Measurements from ENCODE around the gene ZBTB40.

The ZBTB40 gene

DNA sequence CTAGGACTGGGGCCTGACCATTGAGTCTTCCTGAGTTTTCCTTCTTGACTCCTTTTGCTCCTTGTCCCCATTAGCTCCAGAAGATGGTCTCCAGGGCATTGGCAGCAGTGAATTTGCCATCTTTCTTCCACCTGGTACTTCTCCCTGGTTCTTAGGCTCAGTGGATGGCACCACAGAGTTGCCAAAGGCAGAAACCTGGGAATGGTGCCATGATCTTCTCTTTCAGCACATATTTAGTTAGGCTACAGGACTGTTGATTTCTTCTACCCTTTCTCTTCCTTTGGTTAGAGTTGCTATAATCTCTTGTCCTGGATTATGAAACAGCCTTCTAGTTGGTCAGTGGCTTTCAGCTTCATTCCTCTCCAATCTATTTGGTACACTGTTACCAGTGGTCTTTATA lies 6.2 kb downstream of the ZBTB40 start:
- TF ChIP-seq, protein P1, sequence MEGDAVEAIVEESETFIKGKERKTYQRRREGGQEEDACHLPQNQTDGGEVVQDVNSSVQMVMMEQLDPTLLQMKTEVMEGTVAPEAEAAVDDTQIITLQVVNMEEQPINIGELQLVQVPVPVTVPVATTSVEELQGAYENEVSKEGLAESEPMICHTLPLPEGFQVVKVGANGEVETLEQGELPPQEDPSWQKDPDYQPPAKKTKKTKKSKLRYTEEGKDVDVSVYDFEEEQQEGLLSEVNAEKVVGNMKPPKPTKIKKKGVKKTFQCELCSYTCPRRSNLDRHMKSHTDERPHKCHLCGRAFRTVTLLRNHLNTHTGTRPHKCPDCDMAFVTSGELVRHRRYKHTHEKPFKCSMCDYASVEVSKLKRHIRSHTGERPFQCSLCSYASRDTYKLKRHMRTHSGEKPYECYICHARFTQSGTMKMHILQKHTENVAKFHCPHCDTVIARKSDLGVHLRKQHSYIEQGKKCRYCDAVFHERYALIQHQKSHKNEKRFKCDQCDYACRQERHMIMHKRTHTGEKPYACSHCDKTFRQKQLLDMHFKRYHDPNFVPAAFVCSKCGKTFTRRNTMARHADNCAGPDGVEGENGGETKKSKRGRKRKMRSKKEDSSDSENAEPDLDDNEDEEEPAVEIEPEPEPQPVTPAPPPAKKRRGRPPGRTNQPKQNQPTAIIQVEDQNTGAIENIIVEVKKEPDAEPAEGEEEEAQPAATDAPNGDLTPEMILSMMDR (conservative IDR thresholded peaks at IDR 0.05), result no peak
- no peak overlapping the region for H3K27ac ChIP-seq

GRCh38 chr1:22461100-22461499 lies 9.4 kb downstream of the ZBTB40 start:
- TF ChIP-seq, protein P1 (conservative IDR thresholded peaks at IDR 0.05), result no peak

GRCh38 chr1:22461678-22462527 lies 10.3 kb downstream of the ZBTB40 start:
- H3K27ac ChIP-seq, result no peak overlapping the region
- TF ChIP-seq, protein P1 (conservative IDR thresholded peaks at IDR 0.05), result no peak

More at GRCh38 chr1:22461100-22461499, 9.4 kb downstream of the ZBTB40 start:
- H3K27ac ChIP-seq, result no peak overlapping the region

- TF ChIP-seq, protein P1 (conservative IDR thresholded peaks at IDR 0.05), result no peak
- H3K27ac ChIP-seq, result no peak overlapping the region
These were observed 11.3 kb downstream of the ZBTB40 start for GRCh38 chr1:22462928-22463327.

GRCh38 chr1:22465015-22465565 lies 13.4 kb downstream of the ZBTB40 start:
- H3K27ac ChIP-seq, result no peak overlapping the region

DNA sequence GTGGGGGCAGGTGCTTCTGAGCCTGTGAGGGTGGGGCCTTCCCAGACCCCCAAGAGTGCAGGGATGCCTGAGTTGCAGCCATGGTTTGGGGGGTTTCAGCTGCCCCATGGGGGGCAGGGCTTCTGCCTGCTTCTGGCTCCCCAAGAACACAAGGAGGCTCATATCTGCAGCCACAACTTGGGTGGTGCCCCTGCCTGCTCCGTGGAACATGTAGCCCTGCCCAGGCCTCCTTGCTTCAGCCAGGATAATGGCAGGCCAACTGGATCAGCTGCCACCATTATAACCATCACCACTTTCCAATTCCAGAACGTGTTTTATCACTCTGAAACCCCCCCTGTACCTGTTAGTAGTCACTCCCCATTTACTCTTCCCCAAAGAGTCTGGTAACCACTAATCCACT lies 14.0 kb downstream of the ZBTB40 start:
- no peak overlapping the region for H3K27ac ChIP-seq
- TF ChIP-seq, protein P1 (conservative IDR thresholded peaks at IDR 0.05), result no peak

More at GRCh38 chr1:22465015-22465565, 13.4 kb downstream of the ZBTB40 start:
- TF ChIP-seq, protein P1 (conservative IDR thresholded peaks at IDR 0.05), result no peak

DNA sequence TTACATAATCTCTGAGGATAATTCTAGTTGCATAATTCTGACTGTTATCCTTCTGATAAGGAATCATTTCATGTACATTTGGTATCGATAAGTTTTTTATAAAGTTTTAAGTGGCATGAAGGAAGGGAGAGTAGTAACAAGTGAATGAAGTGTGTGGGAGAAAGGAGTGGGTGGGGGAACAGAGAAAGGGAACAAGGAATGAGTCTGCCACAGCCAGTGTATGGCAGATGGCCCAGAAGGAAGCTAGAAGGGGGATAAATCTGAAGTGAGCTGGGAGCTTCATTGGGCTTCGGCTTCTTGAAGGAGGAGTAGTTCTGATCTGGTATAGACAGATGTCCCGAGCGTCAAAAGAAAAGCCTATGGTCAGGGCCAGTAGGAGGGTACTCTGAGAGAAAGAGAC lies 18.6 kb downstream of the ZBTB40 start:
- TF ChIP-seq, protein P1 (conservative IDR thresholded peaks at IDR 0.05), result no peak
- no peak overlapping the region for H3K27ac ChIP-seq
